Measurements from ENCODE around the gene PDE1C.

Gene PDE1C

GRCh38 chr7:32066441-32066840 is 3.8 kb downstream of the PDE1C start:
- Mint-ChIP-seq H3K4me1 (ENCODE audit: low read depth) (no peaks in the 10 kb centered on the region), H3K27me3 (peaks cover 17% of the 10 kb centered on the region), H3K4me3 (no peak overlapping the region), H3K9me3 (ENCODE audit: low read depth) (no peaks in the 10 kb centered on the region), H3K36me3 (no peaks in the 10 kb centered on the region), H3K27ac (no peak overlapping the region)

- peaks cover 7% of the 10 kb centered on the region for H3K27me3 Mint-ChIP-seq
Observed at GRCh38 chr7:32063614-32064013, 6.6 kb downstream of the PDE1C start.

GRCh38 chr7:32062150-32062549 is 8.1 kb downstream of the PDE1C start:
- Mint-ChIP-seq H3K4me1 (ENCODE audit: low read depth) (no peaks in the 10 kb centered on the region), H3K4me3 (no peak overlapping the region), H3K36me3 (no peaks in the 10 kb centered on the region), H3K9me3 (ENCODE audit: low read depth) (no peaks in the 10 kb centered on the region), H3K27me3 (peaks cover 4% of the 10 kb centered on the region), H3K27ac (no peak overlapping the region)

More at GRCh38 chr7:32063614-32064013, 6.6 kb downstream of the PDE1C start:
- Mint-ChIP-seq H3K4me3 (no peak overlapping the region), H3K9me3 (ENCODE audit: low read depth) (no peaks in the 10 kb centered on the region), H3K36me3 (no peaks in the 10 kb centered on the region), H3K27ac (no peak overlapping the region), H3K4me1 (ENCODE audit: low read depth) (no peaks in the 10 kb centered on the region)

- Mint-ChIP-seq H3K36me3 (no peaks in the 10 kb centered on the region), H3K4me3 (no peak overlapping the region), H3K4me1 (ENCODE audit: low read depth) (no peaks in the 10 kb centered on the region), H3K9me3 (ENCODE audit: low read depth) (no peaks in the 10 kb centered on the region), H3K27me3 (peaks cover 2% of the 10 kb centered on the region), H3K27ac (no peak overlapping the region)
Observed at GRCh38 chr7:32061346-32061745, 8.9 kb downstream of the PDE1C start.

- Mint-ChIP-seq H3K27me3 (peaks cover 2% of the 10 kb centered on the region), H3K36me3 (no peaks in the 10 kb centered on the region), H3K4me1 (ENCODE audit: low read depth) (no peaks in the 10 kb centered on the region), H3K9me3 (ENCODE audit: low read depth) (no peaks in the 10 kb centered on the region), H3K27ac (no peak overlapping the region), H3K4me3 (no peak overlapping the region)
Observed at GRCh38 chr7:32059289-32060011, 10.8 kb downstream of the PDE1C start.

- H3K27ac Mint-ChIP-seq: no peak overlapping the region
- H3K27me3 Mint-ChIP-seq: peaks cover 2% of the 10 kb centered on the region
- no peaks in the 10 kb centered on the region for H3K4me1 Mint-ChIP-seq (ENCODE audit: low read depth)
- H3K36me3 Mint-ChIP-seq: no peaks in the 10 kb centered on the region
- no peak overlapping the region for H3K4me3 Mint-ChIP-seq
- no peaks in the 10 kb centered on the region for H3K9me3 Mint-ChIP-seq (ENCODE audit: low read depth)
Observed at GRCh38 chr7:32058002-32058401, 12.2 kb downstream of the PDE1C start.

GRCh38 chr7:32056767-32057166 is 13.4 kb downstream of the PDE1C start:
- H3K27me3 Mint-ChIP-seq: peaks cover 2% of the 10 kb centered on the region
- H3K9me3 Mint-ChIP-seq (ENCODE audit: low read depth): no peaks in the 10 kb centered on the region
- no peaks in the 10 kb centered on the region for H3K36me3 Mint-ChIP-seq
- no peak overlapping the region for H3K4me3 Mint-ChIP-seq
- H3K27ac Mint-ChIP-seq: no peak overlapping the region
- no peaks in the 10 kb centered on the region for H3K4me1 Mint-ChIP-seq (ENCODE audit: low read depth)

- Mint-ChIP-seq H3K27me3 (no peaks in the 10 kb centered on the region), H3K4me3 (no peak overlapping the region), H3K27ac (no peak overlapping the region)
Observed at GRCh38 chr7:32053204-32053603, 17.0 kb downstream of the PDE1C start.

GRCh38 chr7:32051128-32051527 is 19.1 kb downstream of the PDE1C start:
- Mint-ChIP-seq H3K4me1 (ENCODE audit: low read depth) (no peaks in the 10 kb centered on the region), H3K27me3 (no peaks in the 10 kb centered on the region), H3K9me3 (ENCODE audit: low read depth) (no peaks in the 10 kb centered on the region), H3K27ac (no peak overlapping the region), H3K4me3 (no peak overlapping the region), H3K36me3 (no peaks in the 10 kb centered on the region)

More at GRCh38 chr7:32053204-32053603, 17.0 kb downstream of the PDE1C start:
- Mint-ChIP-seq H3K9me3 (ENCODE audit: low read depth) (no peaks in the 10 kb centered on the region), H3K36me3 (no peaks in the 10 kb centered on the region), H3K4me1 (ENCODE audit: low read depth) (no peaks in the 10 kb centered on the region)

- Mint-ChIP-seq H3K4me3 (no peak overlapping the region), H3K27ac (no peak overlapping the region), H3K9me3 (ENCODE audit: low read depth) (peaks cover under 1% of the 10 kb centered on the region), H3K4me1 (ENCODE audit: low read depth) (no peaks in the 10 kb centered on the region), H3K36me3 (no peaks in the 10 kb centered on the region), H3K27me3 (no peaks in the 10 kb centered on the region)
Observed at GRCh38 chr7:32049599-32049998, 20.6 kb downstream of the PDE1C start.

GRCh38 chr7:32048970-32049491 is 21.2 kb downstream of the PDE1C start:
- peaks cover 6% of the 10 kb centered on the region for H3K9me3 Mint-ChIP-seq (ENCODE audit: low read depth)
- no peaks in the 10 kb centered on the region for H3K4me1 Mint-ChIP-seq (ENCODE audit: low read depth)
- no peaks in the 10 kb centered on the region for H3K27me3 Mint-ChIP-seq
- no peaks in the 10 kb centered on the region for H3K36me3 Mint-ChIP-seq
- H3K27ac Mint-ChIP-seq: no peak overlapping the region
- H3K4me3 Mint-ChIP-seq: no peak overlapping the region

- no peaks in the 10 kb centered on the region for H3K4me1 Mint-ChIP-seq (ENCODE audit: low read depth)
- peaks cover 6% of the 10 kb centered on the region for H3K9me3 Mint-ChIP-seq (ENCODE audit: low read depth)
- H3K27ac Mint-ChIP-seq: no peak overlapping the region
- no peak overlapping the region for H3K4me3 Mint-ChIP-seq
- H3K36me3 Mint-ChIP-seq: no peaks in the 10 kb centered on the region
- no peaks in the 10 kb centered on the region for H3K27me3 Mint-ChIP-seq
Observed at GRCh38 chr7:32047801-32048200, 22.4 kb downstream of the PDE1C start.

- H3K9me3 Mint-ChIP-seq (ENCODE audit: low read depth): peaks cover 6% of the 10 kb centered on the region
- no peaks in the 10 kb centered on the region for H3K4me1 Mint-ChIP-seq (ENCODE audit: low read depth)
- no peak overlapping the region for H3K27ac Mint-ChIP-seq
- H3K27me3 Mint-ChIP-seq: no peaks in the 10 kb centered on the region
- H3K4me3 Mint-ChIP-seq: no peak overlapping the region
- no peaks in the 10 kb centered on the region for H3K36me3 Mint-ChIP-seq
Observed at GRCh38 chr7:32047075-32047474, 23.1 kb downstream of the PDE1C start.

GRCh38 chr7:32045228-32045627 is 25.0 kb downstream of the PDE1C start:
- H3K27me3 Mint-ChIP-seq: no peaks in the 10 kb centered on the region
- H3K4me1 Mint-ChIP-seq (ENCODE audit: low read depth): no peaks in the 10 kb centered on the region
- H3K9me3 Mint-ChIP-seq (ENCODE audit: low read depth): peaks cover 6% of the 10 kb centered on the region
- H3K27ac Mint-ChIP-seq: no peak overlapping the region
- H3K4me3 Mint-ChIP-seq: no peak overlapping the region
- H3K36me3 Mint-ChIP-seq: no peaks in the 10 kb centered on the region

- no peaks in the 10 kb centered on the region for H3K27me3 Mint-ChIP-seq
- no peaks in the 10 kb centered on the region for H3K4me1 Mint-ChIP-seq (ENCODE audit: low read depth)
- H3K36me3 Mint-ChIP-seq: no peaks in the 10 kb centered on the region
- H3K27ac Mint-ChIP-seq: no peak overlapping the region
- peaks cover 6% of the 10 kb centered on the region for H3K9me3 Mint-ChIP-seq (ENCODE audit: low read depth)
- H3K4me3 Mint-ChIP-seq: no peak overlapping the region
Observed at GRCh38 chr7:32044739-32045138, 25.5 kb downstream of the PDE1C start.

GRCh38 chr7:32043688-32044087 is 26.5 kb downstream of the PDE1C start:
- no peaks in the 10 kb centered on the region for H3K4me1 Mint-ChIP-seq (ENCODE audit: low read depth)
- H3K27ac Mint-ChIP-seq: no peak overlapping the region
- H3K9me3 Mint-ChIP-seq (ENCODE audit: low read depth): peaks cover 6% of the 10 kb centered on the region
- H3K4me3 Mint-ChIP-seq: no peak overlapping the region
- no peaks in the 10 kb centered on the region for H3K36me3 Mint-ChIP-seq
- no peaks in the 10 kb centered on the region for H3K27me3 Mint-ChIP-seq
